Medulla oblongata (tissue), 1 donor: ENCODE data around the gene MBNL2.

Source experiments
- DNase-seq: peaks from one replicate; pipeline ENCODE4 v3.0.0-alpha.2; 2015; ENCODE audit errors: extremely low spot score

The MBNL2 gene

DNA sequence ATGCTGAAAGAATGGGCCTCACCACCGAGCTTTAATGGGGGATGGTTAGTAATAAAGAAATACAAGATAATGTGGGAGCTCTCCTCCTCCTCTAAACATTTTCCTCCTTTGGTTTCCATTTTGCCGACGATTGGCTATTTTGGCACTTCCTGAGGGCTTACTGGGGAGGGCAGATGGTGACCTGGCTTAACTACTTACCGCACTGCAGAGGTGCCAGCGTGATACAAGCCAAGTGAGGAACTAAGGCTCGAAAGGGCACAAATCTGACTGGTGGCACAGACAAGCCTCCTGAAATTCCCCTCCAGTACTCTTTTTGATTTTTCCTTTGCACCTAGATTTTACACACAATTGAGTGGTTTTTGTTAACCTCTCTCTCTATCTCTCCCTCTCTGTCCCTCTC, 158.6 kb downstream of the MBNL2 start:
- no peak for DNase-seq

DNA sequence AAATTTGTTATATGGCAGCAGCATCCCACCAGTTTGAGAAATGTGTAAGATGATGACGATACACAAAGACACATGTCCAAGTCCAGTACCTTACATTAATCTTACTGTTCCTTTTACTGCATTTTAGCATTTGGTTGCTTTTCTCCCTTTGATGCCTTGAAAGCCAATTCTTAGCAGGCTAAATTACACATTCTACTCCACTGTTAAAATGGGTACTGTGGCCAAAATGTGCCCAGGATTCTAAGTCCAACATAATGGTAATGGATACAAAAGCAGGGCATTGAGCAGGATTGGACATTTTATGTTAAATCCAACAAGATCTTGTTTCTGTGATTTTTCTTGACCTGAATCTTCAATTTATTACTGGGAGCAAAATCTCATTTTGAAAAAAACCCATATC, 159.1 kb downstream of the MBNL2 start:
- no peak for DNase-seq

GRCh38 chr13:97382276-97382675, 160.1 kb downstream of the MBNL2 start:
- DNase-seq: no peak

GRCh38 chr13:97384371-97384770, 162.2 kb downstream of the MBNL2 start:
- DNase-seq: no peak

DNA sequence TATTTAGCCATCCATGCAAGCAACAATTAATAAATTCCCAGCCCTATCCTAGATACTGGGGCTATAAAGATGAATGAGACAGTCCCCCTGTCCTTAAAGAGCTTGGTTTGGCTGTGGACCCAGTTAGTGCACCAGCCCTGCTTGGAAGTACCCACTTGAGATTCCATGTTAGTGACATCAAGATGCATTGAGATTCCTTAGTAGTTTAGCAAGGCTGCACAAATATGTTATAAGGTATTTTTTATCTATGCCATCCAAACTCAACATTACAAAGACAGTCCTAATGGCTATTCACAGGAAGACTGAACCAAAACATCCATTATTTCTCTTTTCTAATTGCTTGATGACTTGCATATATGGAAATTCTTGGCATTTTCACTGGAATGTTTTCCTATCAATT, 163.0 kb downstream of the MBNL2 start:
- DNase-seq: no peak

DNA sequence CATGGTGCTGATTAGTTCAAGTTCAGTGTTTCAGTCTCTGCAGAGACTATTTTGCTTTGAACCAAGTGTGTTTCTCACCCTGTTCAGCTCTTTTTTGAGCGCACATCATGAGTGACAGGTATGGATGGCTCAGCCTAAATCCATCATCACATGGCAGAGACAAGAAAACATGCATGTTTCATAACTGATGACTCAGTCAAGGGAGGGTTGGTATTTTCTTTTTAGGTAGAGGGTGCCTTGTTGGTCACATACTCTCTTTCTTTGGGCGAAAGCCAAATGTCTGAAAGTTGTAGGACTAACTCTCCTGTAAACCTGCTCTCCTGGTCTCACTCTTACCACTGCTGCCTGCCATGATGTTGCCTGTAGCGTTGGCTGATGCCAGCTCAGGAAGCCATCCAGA, 163.7 kb downstream of the MBNL2 start:
- no peak for DNase-seq

DNA sequence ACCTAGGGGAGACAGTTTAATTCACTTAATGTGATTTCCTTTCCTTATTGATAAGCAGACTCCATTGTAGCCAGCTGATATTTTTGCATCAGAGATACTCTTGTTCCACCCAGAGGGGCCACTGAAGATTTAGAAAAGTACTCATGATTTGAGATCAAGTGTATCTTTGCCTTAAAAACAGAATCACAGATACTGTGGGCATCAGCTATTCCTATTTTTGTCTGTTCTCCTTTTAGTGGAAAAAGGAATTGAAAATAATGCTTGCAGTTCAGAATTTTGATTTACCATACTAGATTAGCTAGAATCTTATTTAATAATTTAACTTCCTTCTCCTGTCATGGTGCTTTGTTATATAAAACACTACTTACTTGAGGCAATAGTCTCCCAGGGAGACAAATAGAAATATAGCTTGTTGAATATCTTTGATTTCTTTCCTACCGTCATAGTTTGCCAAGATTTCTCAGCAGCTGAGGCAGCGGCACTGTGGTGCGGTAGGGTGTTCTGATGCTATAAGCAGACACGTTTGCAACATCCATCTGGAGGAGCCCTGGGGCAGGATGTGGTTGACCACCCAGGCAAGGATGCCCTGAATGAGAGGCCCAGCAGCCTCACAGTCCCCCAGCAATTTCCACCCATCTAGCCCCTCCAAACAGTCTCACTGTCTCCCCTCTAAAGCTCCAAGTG, 164.8 kb downstream of the MBNL2 start:
- peak; percentile 67 for DNase-seq

DNA sequence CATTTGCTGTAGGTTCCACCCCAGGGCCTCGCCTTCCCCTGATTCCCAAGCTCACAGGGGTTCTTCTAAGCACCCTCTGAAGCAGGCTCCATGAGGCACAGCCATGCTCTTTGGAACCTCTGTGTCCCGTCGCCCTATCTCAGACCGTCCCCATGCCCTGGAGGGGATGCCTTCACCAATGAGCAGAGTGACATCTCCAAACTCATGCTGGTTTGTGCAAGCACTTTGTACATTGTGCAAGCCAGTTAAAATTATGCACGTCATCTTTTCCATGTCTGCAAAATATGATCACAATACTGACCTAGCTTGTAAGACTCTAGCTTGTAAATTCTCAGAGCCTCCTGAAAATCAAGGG, 165.3 kb downstream of the MBNL2 start:
- DNase-seq: no peak

DNA sequence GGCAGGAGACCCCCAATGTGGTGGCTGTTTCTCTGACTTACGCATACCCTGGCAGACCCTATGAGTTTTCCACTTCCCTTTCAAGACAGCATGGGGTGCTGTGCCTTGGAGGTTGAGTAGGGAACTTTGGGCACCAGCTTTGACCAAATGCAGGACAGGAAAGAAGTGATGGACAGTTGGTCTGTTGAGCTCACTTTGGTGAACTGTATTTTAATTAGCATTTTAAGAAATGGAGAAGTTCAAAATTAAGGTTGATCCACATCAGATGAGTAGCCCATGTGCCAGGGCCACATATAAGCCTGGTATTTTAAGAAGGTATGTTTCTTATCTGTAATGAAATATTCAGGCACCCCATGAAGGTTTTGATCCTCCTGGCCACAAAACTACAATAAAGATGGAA, 165.8 kb downstream of the MBNL2 start:
- DNase-seq: no peak

DNA sequence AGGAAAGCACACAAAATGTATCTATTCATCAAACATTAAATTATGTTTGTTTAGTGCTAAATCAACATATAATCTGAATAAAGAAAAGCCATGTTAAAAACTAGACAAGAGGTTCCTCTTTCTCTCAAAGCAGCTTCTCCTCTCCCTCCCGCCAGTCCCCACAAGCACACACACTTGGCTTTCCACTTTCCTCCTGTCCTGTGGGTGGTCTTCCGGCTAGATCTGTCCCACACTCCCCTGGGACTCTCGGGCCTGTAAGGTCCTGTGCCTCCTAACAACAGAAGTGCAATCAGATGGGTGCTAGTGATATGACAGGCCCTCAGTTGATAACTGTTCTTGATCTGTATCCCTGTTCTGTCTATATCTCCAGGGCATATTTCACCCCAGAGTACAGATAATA, 166.2 kb downstream of the MBNL2 start:
- DNase-seq: peak; percentile 44

- DNase-seq: no peak
Observed at GRCh38 chr13:97390941-97391600, 168.9 kb downstream of the MBNL2 start.

- DNase-seq: no peak
Observed at GRCh38 chr13:97392020-97392419, 169.9 kb downstream of the MBNL2 start.

GRCh38 chr13:97394542-97394941, 172.4 kb downstream of the MBNL2 start:
- DNase-seq: no peak

- DNase-seq: no peak
Observed at GRCh38 chr13:97395447-97396136, 173.5 kb downstream of the MBNL2 start.

GRCh38 chr13:97397267-97397666, 175.1 kb downstream of the MBNL2 start:
- DNase-seq: no peak

GRCh38 chr13:97401421-97401820, 179.3 kb downstream of the MBNL2 start:
- no peak for DNase-seq

DNA sequence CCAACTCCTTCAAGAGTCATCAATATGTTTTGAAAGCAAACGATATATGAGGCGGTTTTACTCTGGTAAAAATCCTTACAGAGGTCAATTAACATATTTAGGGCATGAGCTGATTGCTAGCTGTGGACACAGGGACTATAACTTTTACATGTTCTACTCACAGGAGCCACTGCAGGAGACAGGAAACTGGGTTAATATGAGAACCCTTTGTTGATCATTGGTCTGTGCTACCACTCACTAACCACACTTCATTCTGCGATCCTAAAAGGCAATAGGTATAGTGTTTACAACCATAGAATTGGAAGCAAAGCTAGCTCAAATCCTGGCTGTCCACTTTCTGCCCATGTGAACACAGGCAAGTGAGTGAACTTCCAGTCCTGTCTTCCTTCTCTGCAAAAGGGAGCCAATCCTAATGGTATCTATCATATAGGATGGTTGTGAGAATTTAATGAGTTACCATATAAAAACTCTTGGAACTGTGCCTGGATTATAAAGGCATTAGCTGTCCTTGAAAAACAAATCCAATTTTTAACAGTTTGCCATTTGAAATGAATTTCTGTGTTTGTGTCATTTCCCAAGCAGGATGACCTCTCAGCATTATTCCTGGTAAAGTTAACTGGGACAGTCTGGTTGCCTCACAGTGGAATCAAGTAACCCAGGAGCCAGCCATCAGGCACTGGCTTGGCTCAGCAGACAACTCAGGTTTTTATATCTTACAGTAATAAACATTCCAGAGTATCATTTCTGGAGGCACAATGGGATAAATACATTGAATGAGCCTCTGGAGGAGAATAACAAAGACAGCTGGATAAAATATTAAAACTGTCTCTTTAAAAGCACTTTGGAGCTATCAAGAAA, 182.0 kb downstream of the MBNL2 start:
- DNase-seq: no peak

GRCh38 chr13:97407540-97407939, 185.4 kb downstream of the MBNL2 start:
- DNase-seq: no peak

- no peak for DNase-seq
Observed at GRCh38 chr13:97408938-97409337, 186.8 kb downstream of the MBNL2 start.

- DNase-seq: no peak
Observed at GRCh38 chr13:97411984-97412383, 189.9 kb downstream of the MBNL2 start.

DNA sequence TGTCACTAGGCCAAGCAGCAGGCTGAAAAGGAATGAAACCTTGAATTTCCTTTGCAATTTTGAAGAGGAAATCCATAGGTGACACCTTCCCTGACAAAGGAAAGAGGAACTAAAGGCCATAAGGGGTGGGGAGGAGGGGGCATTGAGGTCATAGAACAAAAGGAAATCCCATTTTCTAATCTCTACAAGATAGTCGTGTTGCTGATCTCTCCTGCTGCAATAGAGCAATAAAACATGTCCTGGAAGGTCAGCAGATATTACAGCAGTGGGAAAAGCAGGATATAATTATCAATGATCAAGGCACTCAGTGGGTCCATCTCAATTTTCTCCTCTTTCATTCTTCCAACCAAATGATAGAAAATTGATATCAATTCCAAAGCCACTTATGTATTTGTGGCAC, 191.6 kb downstream of the MBNL2 start:
- DNase-seq: no peak

DNA sequence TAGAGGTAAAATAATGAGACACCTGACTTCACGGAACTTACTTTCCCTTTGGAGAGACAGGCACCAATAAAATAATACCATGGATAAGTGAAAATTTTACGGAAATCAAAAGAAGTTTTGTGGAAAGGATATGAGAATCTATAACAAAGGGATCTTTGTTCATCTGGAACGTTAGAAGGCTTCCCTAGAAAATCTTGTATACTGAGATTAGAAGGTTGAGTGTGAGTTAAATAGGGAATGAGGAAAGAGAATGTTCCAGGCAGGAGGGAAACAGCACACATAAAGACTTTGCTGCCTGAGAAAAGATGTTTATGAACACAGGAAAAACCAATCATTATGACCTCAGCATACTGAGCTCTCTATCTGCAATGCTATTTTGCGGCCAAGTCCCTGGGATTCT, 192.3 kb downstream of the MBNL2 start:
- DNase-seq: peak; percentile 30
